Measurements from ENCODE around the gene CDC14B. TPM values are rescaled to one million over a fixed set of nuclear protein-coding genes. Genes with fewer than 3 reads are reported as not detected.
A peak's percentile ranks its signal among the peaks of the same experiment; 100 is the strongest.

CDC14B gene
- total RNA-seq, 5 donors from 2014 or later (not counting 1 experiment from before 2014, with no cell fraction given) = 4.8 to 11.9 (median 7.2) TPM

DNA sequence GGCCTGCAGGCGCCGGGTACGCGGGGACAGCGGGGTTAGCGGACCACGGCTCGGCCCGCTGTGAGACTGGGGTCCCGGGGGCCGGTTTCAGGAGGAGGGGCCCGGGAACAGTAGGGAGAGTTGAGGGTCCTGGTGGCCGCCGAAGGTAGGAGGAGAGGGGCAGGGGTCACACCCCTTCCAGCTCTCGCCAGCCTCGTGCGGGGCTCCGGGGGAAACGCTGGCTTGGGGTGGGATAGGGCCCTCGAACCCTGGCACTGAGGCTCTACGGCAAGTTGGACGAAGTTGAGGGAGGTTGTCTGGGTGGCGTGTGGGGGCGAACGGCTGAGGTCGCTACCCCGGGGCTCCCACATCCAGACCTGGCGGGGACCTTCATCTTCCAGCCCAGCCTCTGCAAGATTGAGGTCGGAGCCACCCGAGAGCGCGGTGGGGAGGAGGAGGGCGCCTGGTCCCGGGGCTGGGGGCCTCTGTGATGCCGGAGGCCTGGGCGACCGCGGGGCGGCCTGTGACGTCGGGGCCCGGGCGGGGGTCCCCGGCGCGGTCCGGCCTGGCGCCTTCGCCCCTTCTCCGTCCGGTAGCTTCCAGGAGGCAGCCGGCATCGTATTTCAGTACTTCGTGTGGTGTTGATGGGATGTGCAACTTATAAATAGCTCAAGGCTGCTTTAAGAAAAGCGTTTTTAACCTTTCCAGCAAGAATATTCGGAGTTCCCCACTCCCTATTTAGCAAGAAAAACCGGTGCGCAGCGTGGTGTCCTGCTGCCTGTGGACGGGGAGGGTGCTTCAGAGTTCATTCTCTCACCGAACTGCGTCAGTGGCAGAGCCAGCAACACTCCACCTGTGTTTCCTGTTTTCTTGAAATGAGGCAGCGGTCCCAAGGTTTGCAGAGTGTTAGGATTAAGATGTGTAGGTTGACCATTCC, 168.8 kb downstream of the CDC14B start:
- ATAC-seq (replicated peaks in 1 of 4) = peak in 1 of 4 experiments; percentile 46
- no peaks in the 10 kb centered on the region for H3K9me3 Mint-ChIP-seq

More for the DNA sequence above, 168.8 kb downstream of the CDC14B start:
- H3K36me3 Mint-ChIP-seq = no peaks in the 10 kb centered on the region
- peaks cover 0 to 4% of the 10 kb centered on the region in 2 donors for H3K27me3 Mint-ChIP-seq
- ChIA-PET CTCF (interaction anchor here in 1 of 2 donors (1.0 to 1.3 kb wide), 3 partner anchors 9 to 203 kb away, joined by 3 to 4 read pairs (median 3); no protein-coding TSS in a partner anchor), POLR2A (interaction anchor here in 1 of 2 donors (0.5 to 0.7 kb wide), 4 partner anchors 32 to 205 kb away, joined by 3 to 10 read pairs (median 4); partner anchors contain the start of gene PRXL2C)
- Histone ChIP-seq H3K27ac (ENCODE audit: low read length) (peak overlapping the region; percentile 47), H3K4me3 (ENCODE audit: control insufficient read depth in 1 of 2, extremely low read depth in 1 of 2, low read length in 1 of 2) (peak overlapping the region; percentile 71 to 89), H3K27me3 (replicated peaks in 1 of 2; ENCODE audit: control insufficient read depth in 2 of 2, extremely low read depth in 1 of 2, insufficient read depth in 2 of 2, low read length in 1 of 2) (no peaks in the 10 kb centered on the region), H3K9me3 (no peaks in the 10 kb centered on the region), H3K4me1 (ENCODE audit: control insufficient read depth in 1 of 2, extremely low read depth in 1 of 2, insufficient read depth in 2 of 2, low read length in 2 of 2) (peaks cover 0 to 16% of the 10 kb centered on the region in 2 experiments), H3K36me3 (ENCODE audit: control insufficient read depth in 2 of 2, extremely low read depth in 1 of 2, insufficient read depth in 1 of 2, low read length in 1 of 2) (no peaks in the 10 kb centered on the region)
- H3K4me3 Mint-ChIP-seq = peak overlapping the region; percentile 91 to 94 (median 94)
- 1% methylated on average over 52 of the region's 63 CpGs for WGBS (ENCODE audit: insufficient coverage)
- peak overlapping the region; percentile 88 to 93 for H3K27ac Mint-ChIP-seq
- peak; percentile 22 to 79 (median 62) for DNase-seq
- peaks cover 28 to 35% (median 29%) of the 10 kb centered on the region in 3 donors for H3K4me1 Mint-ChIP-seq

Other genes with a start within 250 kb of the CDC14B start
- 10 to 100 TPM; 16.2 to 31.4 (median 21.8) TPM for gene SLC35D2, start 236.1 kb downstream of the CDC14B start, total RNA-seq
- gene ZNF367, start 201.5 kb downstream of the CDC14B start, total RNA-seq = 1 to 10 TPM; 3.7 to 6.2 (median 5.8) TPM
- 10 to 100 TPM; 18.2 to 30.8 (median 25.3) TPM for gene HABP4, start 169.7 kb downstream of the CDC14B start, total RNA-seq
- 10 to 100 TPM in 4 of 5 donors, 1 to 10 TPM in 1; 9.3 to 17.0 (median 11.2) TPM for gene PRXL2C, start 35.5 kb upstream of the CDC14B start, total RNA-seq
- gene ZNF510, start 158.2 kb upstream of the CDC14B start, total RNA-seq = 10 to 100 TPM; 10.3 to 24.8 (median 22.1) TPM
- 10 to 100 TPM in 2 of 5 donors, 1 to 10 TPM in 3; 8.8 to 16.2 (median 9.5) TPM for gene ZNF782, start 234.7 kb upstream of the CDC14B start, total RNA-seq

Measured in T-cell (primary cell).